ENCODE results near the gene KRT6C.

The KRT6C gene

DNA sequence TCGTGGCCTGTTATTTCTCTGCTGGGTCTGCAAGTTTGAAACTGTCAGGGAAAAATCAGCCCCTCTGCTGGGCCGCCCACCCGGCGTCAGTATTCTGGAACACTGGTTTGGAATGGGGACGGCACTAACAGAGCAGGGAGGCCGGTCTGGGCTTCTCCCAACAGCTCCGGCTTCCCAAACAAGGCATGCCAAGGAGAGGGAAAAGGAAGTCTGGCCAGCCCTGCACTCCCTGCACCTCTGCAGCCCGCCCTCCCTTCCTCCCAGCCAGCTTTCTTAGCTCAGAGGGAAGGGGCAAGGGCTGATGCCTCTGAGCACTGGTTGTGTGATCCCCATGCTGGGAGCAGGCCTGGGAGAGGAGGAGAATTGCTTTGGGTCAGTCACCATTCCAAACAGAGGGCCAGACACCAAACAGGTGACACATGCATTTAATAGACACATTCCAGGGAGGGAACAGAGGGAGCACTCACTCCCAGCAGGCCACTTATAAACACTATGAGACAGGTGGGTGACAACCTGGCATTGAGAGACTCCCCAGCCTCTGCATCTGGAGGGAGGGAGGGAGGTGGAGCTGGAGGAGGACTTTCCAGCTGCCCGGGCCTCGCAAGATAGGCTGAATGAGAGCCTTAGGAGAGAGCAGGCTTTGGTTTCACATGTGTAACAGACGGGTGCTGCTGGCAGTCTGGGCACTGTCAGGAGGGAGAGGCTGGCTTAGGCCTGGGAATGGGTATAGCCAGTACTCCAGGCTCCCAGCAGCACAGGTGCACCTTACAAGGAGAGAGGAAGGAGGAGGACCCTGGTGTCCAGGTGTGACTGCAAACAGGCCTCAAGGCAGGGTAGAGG is 49.7 kb downstream of the KRT6C start:
- FAIRE-seq, result no peak
- TF ChIP-seq, protein P1, sequence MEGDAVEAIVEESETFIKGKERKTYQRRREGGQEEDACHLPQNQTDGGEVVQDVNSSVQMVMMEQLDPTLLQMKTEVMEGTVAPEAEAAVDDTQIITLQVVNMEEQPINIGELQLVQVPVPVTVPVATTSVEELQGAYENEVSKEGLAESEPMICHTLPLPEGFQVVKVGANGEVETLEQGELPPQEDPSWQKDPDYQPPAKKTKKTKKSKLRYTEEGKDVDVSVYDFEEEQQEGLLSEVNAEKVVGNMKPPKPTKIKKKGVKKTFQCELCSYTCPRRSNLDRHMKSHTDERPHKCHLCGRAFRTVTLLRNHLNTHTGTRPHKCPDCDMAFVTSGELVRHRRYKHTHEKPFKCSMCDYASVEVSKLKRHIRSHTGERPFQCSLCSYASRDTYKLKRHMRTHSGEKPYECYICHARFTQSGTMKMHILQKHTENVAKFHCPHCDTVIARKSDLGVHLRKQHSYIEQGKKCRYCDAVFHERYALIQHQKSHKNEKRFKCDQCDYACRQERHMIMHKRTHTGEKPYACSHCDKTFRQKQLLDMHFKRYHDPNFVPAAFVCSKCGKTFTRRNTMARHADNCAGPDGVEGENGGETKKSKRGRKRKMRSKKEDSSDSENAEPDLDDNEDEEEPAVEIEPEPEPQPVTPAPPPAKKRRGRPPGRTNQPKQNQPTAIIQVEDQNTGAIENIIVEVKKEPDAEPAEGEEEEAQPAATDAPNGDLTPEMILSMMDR (IDR thresholded peaks at IDR 0.05; ENCODE audit: insufficient read depth, missing control alignments), result no peak
- no peak for DNase-seq (ENCODE audit: insufficient read length, low spot score)

DNA sequence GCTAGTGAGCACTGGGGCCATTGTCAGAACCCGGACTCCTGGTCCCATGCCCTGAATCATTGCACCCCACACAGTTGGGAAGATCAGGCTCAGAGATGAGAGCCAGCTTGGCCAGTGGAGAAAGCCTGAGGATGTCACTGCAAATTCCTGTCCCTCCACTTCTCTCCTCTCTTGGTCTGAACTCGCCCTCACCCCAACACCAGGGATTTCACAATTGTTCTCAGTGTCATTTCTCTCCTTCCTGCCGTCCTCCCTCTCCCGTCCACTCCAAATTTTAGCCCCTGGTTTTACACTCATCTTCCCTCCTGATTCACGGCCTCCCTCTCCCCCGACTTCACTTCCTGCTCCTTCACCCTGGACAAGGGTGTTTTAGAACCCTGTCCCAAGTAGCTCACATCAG is 50.6 kb downstream of the KRT6C start:
- DNase-seq (ENCODE audit: insufficient read length, low spot score), result no peak
- FAIRE-seq, result no peak
- TF ChIP-seq, protein P1 (IDR thresholded peaks at IDR 0.05; ENCODE audit: insufficient read depth, missing control alignments), result no peak

GRCh38 chr12:52419656-52420055 is 53.9 kb downstream of the KRT6C start:
- DNase-seq (ENCODE audit: insufficient read length, low spot score) (no peak), FAIRE-seq (no peak)
- TF ChIP-seq, protein P1 (IDR thresholded peaks at IDR 0.05; ENCODE audit: insufficient read depth, missing control alignments), result no peak

DNA sequence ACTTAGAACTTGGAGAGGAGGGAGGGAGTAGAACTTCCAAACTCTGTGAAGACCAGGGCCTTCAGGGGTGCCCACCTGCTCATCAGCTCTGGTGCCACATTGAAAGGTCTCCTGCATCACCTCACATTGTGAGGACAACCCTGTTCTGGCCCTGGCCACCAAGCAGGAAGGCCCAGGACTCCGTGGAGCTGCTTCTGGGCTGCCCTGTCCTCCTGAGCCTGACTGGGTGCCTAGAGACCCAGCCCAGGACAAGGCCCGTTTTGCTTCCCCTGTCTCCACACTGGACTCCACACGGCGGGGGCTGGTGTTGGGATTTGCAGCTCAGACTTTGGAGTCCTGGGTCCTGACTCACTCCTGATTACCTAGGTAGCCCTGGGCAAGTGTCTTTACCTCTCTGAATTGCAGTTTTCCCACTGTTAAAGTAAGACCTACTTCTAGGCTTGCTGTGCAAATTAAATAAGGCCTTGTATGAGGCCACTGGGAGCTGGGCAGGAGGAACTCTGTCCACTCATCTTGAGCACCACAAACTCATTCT is 55.0 kb downstream of the KRT6C start:
- DNase-seq (ENCODE audit: insufficient read length, low spot score) (no peak), FAIRE-seq (no peak)
- TF ChIP-seq, protein P1 (IDR thresholded peaks at IDR 0.05; ENCODE audit: insufficient read depth, missing control alignments), result no peak

Measured in D721Med (cell line).